Colonic mucosa (tissue), 4 donors: ENCODE results near the gene GPD1. TPM values are rescaled to one million over a fixed set of nuclear protein-coding genes. Genes with fewer than 3 reads are reported as not detected.
A peak's percentile ranks its signal among the peaks of the same experiment; 100 is the strongest.

Experiments used
- DNase-seq: peaks from one replicate; pipeline ENCODE4 v3.0.0-alpha.2; 2020
- H3K27ac ChIP-seq: fragments of 200-600 bp; one replicate; pipeline ENCODE4 v1.8.0; 2021
- H3K27me3 ChIP-seq: fragments of 200-600 bp; one replicate; pipeline ENCODE4 v1.8.0; 2021
- H3K36me3 ChIP-seq: fragments of 200-600 bp; one replicate; pipeline ENCODE4 v1.8.0; 2021
- H3K4me1 ChIP-seq: fragments of 200-600 bp; one replicate; pipeline ENCODE4 v1.8.0; 2021; ENCODE audit warnings: mild to moderate bottlenecking
- H3K4me3 ChIP-seq: fragments of 200-600 bp; one replicate; pipeline ENCODE4 v1.8.0; 2021
- H3K9ac ChIP-seq, 2 donors: one replicate each; pipeline ENCODE4 v1.7.0; 2013; ENCODE audit warnings: control low read depth in 2 of 2, low read depth in 2 of 2, low read length in 2 of 2
- H3K9me3 ChIP-seq: fragments of 200-600 bp; one replicate; pipeline ENCODE4 v1.8.0; 2021
- CTCF ChIP-seq: fragments of 200-600 bp; IDR thresholded peaks from one replicate; pipeline ENCODE4 v1.8.0; 2022; ENCODE audit warnings: antibody characterized with exemption, mild to moderate bottlenecking
- intact Hi-C: fragments of 100-400 bp; cut with DNase I; formaldehyde crosslinking; loops from one replicate; pipeline ENCODE4 v1.14.1; 2022
- total RNA-seq, 2 donors: library from RNA; stranded (reverse); fragmentation: NEBNext Ultra II Directional in 1 of 2; extraction: Animal tissue kit (Norgen Biotek cat#: 25700) in 1 of 2; gene quantifications; one replicate each; pipeline ENCODE4 v1.2.1, GENCODE V29; 2021
- donor health status: healthy.
- donor health status: DM: no; HTN: no; CAD: no.
- donor health status: DM: no; HTN: no; CAD: no.

The GPD1 gene
- total RNA-seq, 2 donors from 2014 or later = 2.1 to 3.4 TPM

- intact Hi-C loops = no loop called here
- no peaks in the 10 kb centered on the region for H3K27me3 ChIP-seq
- H3K9ac ChIP-seq = no peak overlapping the region
- no peak overlapping the region for H3K27ac ChIP-seq
- no peak for DNase-seq
- TF ChIP-seq CTCF = no peak
- H3K9me3 ChIP-seq = no peaks in the 10 kb centered on the region
- H3K4me1 ChIP-seq = peaks cover 18% of the 10 kb centered on the region
- no peak overlapping the region for H3K4me3 ChIP-seq
- H3K36me3 ChIP-seq = no peaks in the 10 kb centered on the region
Observed at GRCh38 chr12:50105913-50106450, 2.2 kb downstream of the GPD1 start.

DNA sequence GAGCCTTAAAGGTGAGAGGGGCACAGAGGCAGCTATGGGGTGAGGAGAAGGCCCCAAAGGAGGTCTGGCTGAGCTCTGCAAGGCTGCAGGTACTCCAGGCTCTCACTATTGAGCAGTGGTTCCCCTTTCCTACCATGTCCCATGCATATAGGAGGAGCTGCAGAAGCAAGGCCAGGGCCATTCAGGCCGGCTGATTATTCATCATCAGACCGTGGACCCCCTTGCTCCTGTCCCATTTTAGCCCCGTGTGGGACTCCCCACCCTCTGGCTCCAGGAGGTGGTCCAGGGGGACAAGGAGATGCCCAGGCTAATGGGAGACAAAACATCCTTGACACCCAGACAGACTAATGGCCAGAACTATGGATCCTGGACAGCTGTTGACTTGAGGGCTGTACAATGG is 3.1 kb downstream of the GPD1 start:
- no peaks in the 10 kb centered on the region for H3K9me3 ChIP-seq
- H3K27me3 ChIP-seq = no peaks in the 10 kb centered on the region
- no peak for DNase-seq
- no peak overlapping the region for H3K4me3 ChIP-seq
- no peaks in the 10 kb centered on the region for H3K36me3 ChIP-seq
- H3K27ac ChIP-seq = no peak overlapping the region
- no peak overlapping the region for H3K9ac ChIP-seq
- TF ChIP-seq CTCF = no peak
- peaks cover 23% of the 10 kb centered on the region for H3K4me1 ChIP-seq
- intact Hi-C loops = no loop called here

DNA sequence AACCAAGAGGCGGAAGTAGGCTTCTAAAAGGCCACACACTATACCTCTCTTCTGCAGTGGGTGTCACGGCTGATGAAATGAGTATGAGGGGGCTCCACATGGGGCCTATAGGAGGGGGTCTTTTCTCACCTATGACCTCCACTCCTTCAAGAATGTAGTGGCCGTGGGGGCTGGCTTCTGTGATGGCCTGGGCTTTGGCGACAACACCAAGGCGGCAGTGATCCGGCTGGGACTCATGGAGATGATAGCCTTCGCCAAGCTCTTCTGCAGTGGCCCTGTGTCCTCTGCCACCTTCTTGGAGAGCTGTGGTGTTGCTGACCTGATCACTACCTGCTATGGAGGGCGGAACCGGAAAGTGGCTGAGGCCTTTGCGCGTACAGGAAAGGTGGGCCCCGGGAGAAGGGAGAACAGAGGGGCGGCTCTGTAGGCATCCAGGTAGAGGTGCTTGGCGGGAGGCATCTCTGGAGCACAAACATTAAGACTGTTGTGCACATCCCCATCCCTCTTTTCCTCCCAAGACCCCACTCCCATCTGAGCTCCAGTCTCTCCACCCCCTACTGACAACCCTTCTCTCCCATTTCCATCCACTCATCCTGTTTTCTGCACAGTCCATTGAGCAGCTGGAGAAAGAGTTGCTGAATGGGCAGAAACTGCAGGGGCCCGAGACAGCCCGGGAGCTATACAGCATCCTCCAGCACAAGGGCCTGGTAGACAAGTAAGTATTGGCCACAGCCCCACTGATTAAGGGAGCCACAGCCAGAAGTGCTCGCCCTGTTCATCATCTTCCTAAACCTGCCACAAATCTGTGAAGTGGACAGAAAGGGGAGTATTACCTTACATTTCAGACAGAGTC is 3.8 kb downstream of the GPD1 start:
- H3K4me3 ChIP-seq = no peak overlapping the region
- no peaks in the 10 kb centered on the region for H3K9me3 ChIP-seq
- no peaks in the 10 kb centered on the region for H3K27me3 ChIP-seq
- no peak overlapping the region for H3K27ac ChIP-seq
- DNase-seq = no peak
- peaks cover 23% of the 10 kb centered on the region for H3K4me1 ChIP-seq
- TF ChIP-seq CTCF = no peak
- no peaks in the 10 kb centered on the region for H3K36me3 ChIP-seq
- no peak overlapping the region for H3K9ac ChIP-seq
- intact Hi-C loops = no loop called here

DNA sequence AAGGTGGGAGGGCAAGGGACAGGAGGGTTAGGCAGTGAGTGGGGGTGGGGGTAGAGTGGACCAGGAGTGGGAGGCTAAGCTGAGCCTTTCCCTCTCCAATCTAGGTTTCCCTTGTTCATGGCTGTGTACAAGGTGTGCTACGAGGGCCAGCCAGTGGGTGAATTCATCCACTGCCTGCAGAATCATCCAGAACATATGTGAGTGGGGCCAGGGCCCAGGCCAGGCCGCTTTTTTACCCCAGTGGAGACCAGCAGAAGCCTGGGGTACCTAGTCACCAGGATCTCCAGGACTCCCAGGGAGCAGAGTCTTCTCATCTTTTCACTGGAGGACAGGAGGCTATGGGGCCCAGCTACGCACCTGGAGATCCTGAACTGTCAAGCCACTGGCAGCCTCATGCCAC is 5.5 kb downstream of the GPD1 start:
- Histone ChIP-seq H3K9ac (peak overlapping the region; percentile 6 to 99), H3K4me1 (peaks cover 32% of the 10 kb centered on the region)
- no peak for TF ChIP-seq CTCF

GRCh38 chr12:50110127-50110761 is 6.4 kb downstream of the GPD1 start:
- intact Hi-C loops = no loop called here
- H3K36me3 ChIP-seq = no peaks in the 10 kb centered on the region
- peaks cover 32% of the 10 kb centered on the region for H3K4me1 ChIP-seq
- H3K4me3 ChIP-seq = peak overlapping the region; percentile 23
- H3K9ac ChIP-seq = peak overlapping the region; percentile 68 to 99
- DNase-seq = peak; percentile 82
- H3K27me3 ChIP-seq = no peaks in the 10 kb centered on the region
- H3K9me3 ChIP-seq = no peaks in the 10 kb centered on the region
- no peak for TF ChIP-seq CTCF
- H3K27ac ChIP-seq = peak overlapping the region; percentile 88

More for the DNA sequence above, 5.5 kb downstream of the GPD1 start:
- DNase-seq = no peak
- Histone ChIP-seq H3K9me3 (no peaks in the 10 kb centered on the region), H3K4me3 (no peak overlapping the region), H3K27me3 (no peaks in the 10 kb centered on the region), H3K27ac (peak overlapping the region; percentile 88), H3K36me3 (no peaks in the 10 kb centered on the region)
- intact Hi-C loops = no loop called here
